ENCODE data around the gene NRL.

NRL gene

GRCh38 chr14:24064091-24064795 is 50.5 kb downstream of the NRL start:
- TF ChIP-seq CTCF (IDR thresholded peaks at IDR 0.05; ENCODE audit: control extremely low read depth, extremely low read depth, low read depth, missing control alignments) = no peak
- CTCF ChIA-PET = interaction anchor here (1.3 to 9.5 kb wide), 6 partner anchors 10 to 44 kb away, joined by 3 to 118 read pairs (median 10); partner anchors contain the start of genes CARMIL3 and PCK2
- no peak for DNase-seq (ENCODE audit: extremely low spot score)
- POLR2A ChIA-PET = no interaction called here

- no peak for TF ChIP-seq CTCF (IDR thresholded peaks at IDR 0.05; ENCODE audit: control extremely low read depth, extremely low read depth, low read depth, missing control alignments)
- POLR2A ChIA-PET = no interaction called here
- no peak for DNase-seq (ENCODE audit: extremely low spot score)
- CTCF ChIA-PET = interaction anchor here (1.3 to 9.5 kb wide), 4 partner anchors 9 to 45 kb away, joined by 3 to 118 read pairs (median 56); partner anchors contain the start of gene PCK2
Measured at GRCh38 chr14:24063263-24063836, 51.4 kb downstream of the NRL start.

DNA sequence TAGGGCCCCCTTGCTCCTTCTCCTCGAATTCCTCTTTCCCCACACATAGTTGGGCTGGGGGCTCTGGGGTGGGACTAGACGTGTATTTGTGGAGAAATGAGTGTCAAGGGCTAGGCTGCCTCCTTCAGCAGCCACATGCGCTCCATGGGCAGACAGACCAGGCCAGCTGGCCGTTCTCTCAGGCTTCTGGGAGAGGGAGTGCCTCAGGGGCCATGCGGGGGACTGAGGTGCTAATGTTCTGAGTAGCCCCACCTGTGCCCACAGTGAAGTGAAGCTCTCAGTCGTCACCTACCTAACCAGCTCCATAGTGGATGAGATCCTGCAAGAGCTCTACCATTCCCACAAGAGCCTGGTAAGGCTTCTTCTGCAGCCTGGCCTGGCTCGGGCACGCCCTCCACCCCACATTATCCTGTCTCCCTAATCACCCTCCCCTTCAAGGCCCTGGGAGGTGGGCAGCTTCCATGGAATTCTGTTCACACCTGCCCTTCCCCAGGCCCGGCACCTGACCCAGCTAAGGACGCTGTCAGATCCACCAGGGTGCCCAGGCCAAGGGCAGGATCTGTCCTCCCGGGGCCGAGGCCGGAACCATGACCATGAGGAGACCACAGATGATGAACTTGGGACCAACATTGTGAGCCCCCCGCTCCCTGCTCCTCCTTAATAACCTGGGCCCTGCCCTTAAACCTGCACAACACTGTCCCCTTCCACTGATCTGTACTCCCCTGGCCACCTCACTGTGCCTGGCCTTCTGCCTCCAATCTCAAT is 52.4 kb downstream of the NRL start:
- ChIA-PET CTCF (interaction anchor here (1.7 to 9.5 kb wide), 6 partner anchors 10 to 99 kb away, joined by 5 to 118 read pairs (median 9); partner anchors contain the start of genes IRF9 and PCK2), POLR2A (no interaction called here)
- no peak for TF ChIP-seq CTCF (IDR thresholded peaks at IDR 0.05; ENCODE audit: control extremely low read depth, extremely low read depth, low read depth, missing control alignments)
- no peak for DNase-seq (ENCODE audit: extremely low spot score)

DNA sequence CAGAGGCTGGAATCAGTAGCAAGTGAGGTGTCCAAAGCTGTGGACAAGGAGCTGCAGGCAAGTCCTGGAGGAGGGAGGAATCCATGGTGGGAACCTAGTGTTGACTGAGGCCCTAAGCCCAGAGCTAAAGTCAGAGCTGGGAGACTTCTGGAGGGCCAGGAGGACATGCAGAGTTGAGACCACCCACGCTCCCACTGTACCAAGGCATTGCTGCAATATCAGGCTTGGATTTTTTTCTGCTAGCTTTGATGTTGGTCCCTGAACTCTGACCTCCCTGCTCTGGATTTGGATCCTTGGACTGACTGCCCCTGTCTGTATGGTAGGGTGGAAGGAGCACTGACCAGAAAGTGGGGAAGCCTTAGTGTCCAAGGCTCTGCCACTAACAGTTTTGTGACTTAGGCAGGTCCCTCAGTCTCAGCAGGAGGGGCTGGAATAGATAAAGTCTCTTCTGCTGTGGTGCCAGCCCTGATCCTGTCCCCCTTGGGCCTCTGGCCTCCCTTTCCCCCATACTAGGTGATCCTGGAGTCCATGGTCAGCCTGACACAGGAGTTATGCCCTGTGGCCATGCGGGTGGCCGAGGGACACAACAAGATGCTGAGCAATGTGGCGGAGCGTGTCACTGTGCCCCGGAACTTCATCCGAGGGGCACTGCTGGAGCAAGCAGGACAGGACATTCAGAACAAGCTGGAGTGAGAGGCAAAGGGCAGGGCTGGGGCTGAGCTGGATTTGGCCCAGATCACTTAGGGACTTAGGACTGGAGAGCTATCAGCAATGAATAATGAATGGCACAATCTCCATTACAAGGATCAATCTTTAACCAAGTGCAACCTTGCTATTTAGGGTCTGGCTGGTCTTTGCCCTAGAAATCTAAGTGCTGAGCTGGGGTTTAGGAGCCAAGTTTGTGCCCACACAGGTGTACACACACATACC is 53.5 kb downstream of the NRL start:
- ChIA-PET POLR2A (no interaction called here), CTCF (interaction anchor here (0.9 to 9.5 kb wide), 8 partner anchors 11 to 100 kb away, joined by 3 to 118 read pairs (median 6); partner anchors contain the start of genes IRF9 and PCK2)
- no peak for TF ChIP-seq CTCF (IDR thresholded peaks at IDR 0.05; ENCODE audit: control extremely low read depth, extremely low read depth, low read depth, missing control alignments)
- DNase-seq (ENCODE audit: extremely low spot score) = no peak

DNA sequence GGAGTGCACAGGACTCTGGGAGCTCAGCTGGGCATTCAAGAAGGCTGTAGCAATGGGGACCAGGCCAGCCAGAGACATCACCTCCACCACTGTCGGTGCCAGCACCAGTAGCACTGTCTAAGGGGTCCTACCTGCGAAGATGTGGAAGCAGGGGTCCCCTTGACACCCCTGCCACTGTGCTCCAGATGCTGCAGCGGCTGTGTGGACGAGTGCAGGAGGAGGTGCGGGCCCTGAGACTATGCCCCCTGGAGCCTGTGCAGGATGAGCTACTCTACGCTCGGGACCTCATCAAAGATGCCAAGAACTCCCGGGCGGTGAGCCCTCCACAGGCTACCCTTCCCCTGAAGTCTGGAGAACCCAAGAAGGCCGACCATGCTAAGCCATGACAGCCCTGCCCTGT is 54.3 kb downstream of the NRL start:
- CTCF ChIA-PET = interaction anchor here (1.1 to 9.5 kb wide), 5 partner anchors 12 to 48 kb away, joined by 5 to 118 read pairs (median 7); partner anchors contain the start of gene PCK2
- TF ChIP-seq CTCF (IDR thresholded peaks at IDR 0.05; ENCODE audit: control extremely low read depth, extremely low read depth, low read depth, missing control alignments) = no peak
- POLR2A ChIA-PET = no interaction called here
- no peak for DNase-seq (ENCODE audit: extremely low spot score)
